ENCODE data around the gene SIDT2.
"Not testable (repeated sequence)": the region's sequence is repeated elsewhere in the genome, so short reads cannot be mapped to it uniquely, and the experiment has no call there.

SIDT2 gene

DNA sequence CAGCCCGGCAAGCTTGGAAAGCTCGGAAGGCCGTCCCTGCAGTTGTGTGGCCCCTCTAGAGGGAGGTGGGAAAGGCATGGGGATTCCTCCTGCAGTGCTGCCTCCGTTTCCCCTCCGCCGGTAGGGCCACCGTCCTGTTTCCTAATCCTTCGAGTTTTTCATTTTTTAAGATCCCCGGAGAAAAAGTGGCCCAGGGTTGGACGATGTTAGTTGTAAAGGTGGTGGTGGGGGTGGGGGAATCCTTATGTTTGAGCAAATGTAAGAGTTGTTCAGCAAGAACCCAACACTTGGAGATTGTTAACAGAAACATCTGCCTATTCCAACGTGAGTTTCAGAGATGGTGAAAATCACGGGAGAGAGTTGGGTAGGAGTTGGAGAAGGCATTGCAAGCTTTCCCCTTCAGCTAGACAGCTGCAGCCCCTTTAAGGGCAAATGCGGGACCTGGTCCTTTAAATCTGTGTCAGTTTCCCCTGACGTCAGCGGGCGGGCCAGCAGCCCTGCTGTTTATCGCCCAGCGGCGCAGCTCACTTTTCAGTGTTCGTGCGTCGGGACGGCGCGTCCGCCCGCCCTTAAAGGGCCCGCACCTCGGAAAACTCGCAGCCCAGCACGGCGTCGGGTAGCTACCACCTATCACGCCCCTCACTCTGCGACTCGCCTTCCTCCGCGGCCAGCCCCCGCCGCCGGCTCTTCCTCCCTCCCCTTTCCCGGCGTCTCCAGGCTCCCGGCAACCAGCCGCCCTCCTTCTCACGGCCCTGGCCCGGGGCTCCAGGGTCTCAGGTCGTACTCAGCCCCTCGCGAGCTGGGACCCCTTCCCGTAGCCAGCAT is at the start of gene SIDT2:
Gene SIDT2, plus strand, starts transcription at position 534 of the 825 bp plus-strand sequence. CDS start 521 bp downstream, outside the sequence.
- Histone ChIP-seq H3K27me3 (ENCODE audit: control insufficient read depth in 5 of 5, insufficient read depth in 4 of 5, low read length in 5 of 5) (no peaks in the 10 kb centered on the region), H3K4me3 (ENCODE audit: low read depth in 1 of 5, low read length in 5 of 5) (peak within 1 kb of the TSS; percentile 81 to 95 (median 95)), H3K27ac (ENCODE audit: low read depth, low read length) (peak within 1 kb of the TSS; percentile 88), H3K9me3 (ENCODE audit: control insufficient read depth in 5 of 5, low read length in 5 of 5) (no peaks in the 10 kb centered on the region), H3K36me3 (ENCODE audit: control insufficient read depth in 5 of 5, insufficient read depth in 5 of 5, low read length in 5 of 5) (peaks cover 0 to 17% (median 10%) of the 10 kb centered on the region in 5 donors), H3K9ac (ENCODE audit: low read length in 5 of 5) (peak within 1 kb of the TSS; percentile 78 to 95 (median 84)), H3K4me1 (ENCODE audit: control insufficient read depth in 5 of 5, insufficient read depth in 5 of 5, low read length in 5 of 5) (peaks cover 10 to 50% (median 43%) of the 10 kb centered on the region in 5 donors)

DNA sequence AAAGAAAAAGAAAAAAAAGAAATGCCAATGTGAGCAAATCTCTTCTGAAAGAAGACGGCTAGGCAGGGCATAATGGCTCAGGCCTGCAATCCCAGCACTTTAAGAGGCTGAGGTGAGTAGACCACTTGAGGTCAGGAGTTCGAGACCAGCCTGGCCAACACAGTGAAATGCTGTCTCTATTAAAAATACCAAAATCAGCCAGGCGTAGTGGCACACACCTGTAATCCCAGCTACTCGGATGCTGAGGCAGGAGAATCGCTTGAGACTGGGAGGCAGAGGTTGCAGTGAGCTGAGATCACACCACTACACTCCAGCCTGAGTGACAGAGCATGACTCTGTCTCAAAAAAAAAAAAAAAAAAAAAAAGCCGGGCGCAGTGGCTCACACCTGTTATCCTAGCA is 48.1 kb upstream of the SIDT2 start:
- H3K9me3 ChIP-seq (ENCODE audit: control insufficient read depth in 5 of 5, low read length in 5 of 5); H3K27me3 ChIP-seq (ENCODE audit: control insufficient read depth in 5 of 5, insufficient read depth in 4 of 5, low read length in 5 of 5); H3K4me3 ChIP-seq (ENCODE audit: low read depth in 1 of 5, low read length in 5 of 5); H3K36me3 ChIP-seq (ENCODE audit: control insufficient read depth in 5 of 5, insufficient read depth in 5 of 5, low read length in 5 of 5); H3K4me1 ChIP-seq (ENCODE audit: control insufficient read depth in 5 of 5, insufficient read depth in 5 of 5, low read length in 5 of 5); H3K27ac ChIP-seq (ENCODE audit: low read depth, low read length); H3K9ac ChIP-seq (ENCODE audit: low read length in 5 of 5): not testable (repeated sequence)

- H3K27ac ChIP-seq (ENCODE audit: low read depth, low read length): no peak overlapping the region
- H3K4me1 ChIP-seq (ENCODE audit: control insufficient read depth in 5 of 5, insufficient read depth in 5 of 5, low read length in 5 of 5): no peaks in the 10 kb centered on the region
- H3K9ac ChIP-seq (ENCODE audit: low read length in 5 of 5): no peak overlapping the region
- H3K36me3 ChIP-seq (ENCODE audit: control insufficient read depth in 5 of 5, insufficient read depth in 5 of 5, low read length in 5 of 5): no peaks in the 10 kb centered on the region
- no peaks in the 10 kb centered on the region for H3K9me3 ChIP-seq (ENCODE audit: control insufficient read depth in 5 of 5, low read length in 5 of 5)
- H3K27me3 ChIP-seq (ENCODE audit: control insufficient read depth in 5 of 5, insufficient read depth in 4 of 5, low read length in 5 of 5): no peaks in the 10 kb centered on the region
- H3K4me3 ChIP-seq (ENCODE audit: low read depth in 1 of 5, low read length in 5 of 5): no peak overlapping the region
Observed at GRCh38 chr11:117130879-117131278, 47.7 kb upstream of the SIDT2 start.

DNA sequence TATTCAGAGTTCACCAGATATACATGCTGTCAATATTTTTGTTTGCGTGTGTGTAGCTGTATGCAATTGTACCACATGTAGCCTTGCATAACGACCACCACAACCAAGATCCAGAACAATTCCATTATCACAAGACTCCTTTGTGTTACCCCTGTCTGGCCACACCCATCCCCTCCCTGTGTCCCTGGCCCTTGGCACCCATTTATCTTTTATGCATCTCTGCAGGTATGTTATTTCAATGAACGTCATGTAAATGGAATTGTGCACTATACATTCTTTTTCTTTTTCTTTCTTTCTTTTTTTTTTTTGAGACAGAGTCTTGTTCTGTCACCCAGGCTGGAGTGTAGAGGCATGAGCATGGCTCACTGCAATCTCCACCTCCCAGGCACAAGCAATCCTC is 44.1 kb upstream of the SIDT2 start:
- no peak overlapping the region for H3K4me3 ChIP-seq (ENCODE audit: low read depth in 1 of 5, low read length in 5 of 5)

GRCh38 chr11:117134979-117135378 is 43.6 kb upstream of the SIDT2 start:
- H3K4me3 ChIP-seq (ENCODE audit: low read depth in 1 of 5, low read length in 5 of 5); H3K4me1 ChIP-seq (ENCODE audit: control insufficient read depth in 5 of 5, insufficient read depth in 5 of 5, low read length in 5 of 5); H3K27me3 ChIP-seq (ENCODE audit: control insufficient read depth in 5 of 5, insufficient read depth in 4 of 5, low read length in 5 of 5); H3K36me3 ChIP-seq (ENCODE audit: control insufficient read depth in 5 of 5, insufficient read depth in 5 of 5, low read length in 5 of 5); H3K9ac ChIP-seq (ENCODE audit: low read length in 5 of 5); H3K9me3 ChIP-seq (ENCODE audit: control insufficient read depth in 5 of 5, low read length in 5 of 5); H3K27ac ChIP-seq (ENCODE audit: low read depth, low read length): not testable (repeated sequence)

More for the DNA sequence above, 44.1 kb upstream of the SIDT2 start:
- Histone ChIP-seq H3K27ac (ENCODE audit: low read depth, low read length) (no peak overlapping the region), H3K9me3 (ENCODE audit: control insufficient read depth in 5 of 5, low read length in 5 of 5) (no peaks in the 10 kb centered on the region), H3K9ac (ENCODE audit: low read length in 5 of 5) (no peak overlapping the region), H3K36me3 (ENCODE audit: control insufficient read depth in 5 of 5, insufficient read depth in 5 of 5, low read length in 5 of 5) (no peaks in the 10 kb centered on the region), H3K27me3 (ENCODE audit: control insufficient read depth in 5 of 5, insufficient read depth in 4 of 5, low read length in 5 of 5) (no peaks in the 10 kb centered on the region), H3K4me1 (ENCODE audit: control insufficient read depth in 5 of 5, insufficient read depth in 5 of 5, low read length in 5 of 5) (no peaks in the 10 kb centered on the region)

DNA sequence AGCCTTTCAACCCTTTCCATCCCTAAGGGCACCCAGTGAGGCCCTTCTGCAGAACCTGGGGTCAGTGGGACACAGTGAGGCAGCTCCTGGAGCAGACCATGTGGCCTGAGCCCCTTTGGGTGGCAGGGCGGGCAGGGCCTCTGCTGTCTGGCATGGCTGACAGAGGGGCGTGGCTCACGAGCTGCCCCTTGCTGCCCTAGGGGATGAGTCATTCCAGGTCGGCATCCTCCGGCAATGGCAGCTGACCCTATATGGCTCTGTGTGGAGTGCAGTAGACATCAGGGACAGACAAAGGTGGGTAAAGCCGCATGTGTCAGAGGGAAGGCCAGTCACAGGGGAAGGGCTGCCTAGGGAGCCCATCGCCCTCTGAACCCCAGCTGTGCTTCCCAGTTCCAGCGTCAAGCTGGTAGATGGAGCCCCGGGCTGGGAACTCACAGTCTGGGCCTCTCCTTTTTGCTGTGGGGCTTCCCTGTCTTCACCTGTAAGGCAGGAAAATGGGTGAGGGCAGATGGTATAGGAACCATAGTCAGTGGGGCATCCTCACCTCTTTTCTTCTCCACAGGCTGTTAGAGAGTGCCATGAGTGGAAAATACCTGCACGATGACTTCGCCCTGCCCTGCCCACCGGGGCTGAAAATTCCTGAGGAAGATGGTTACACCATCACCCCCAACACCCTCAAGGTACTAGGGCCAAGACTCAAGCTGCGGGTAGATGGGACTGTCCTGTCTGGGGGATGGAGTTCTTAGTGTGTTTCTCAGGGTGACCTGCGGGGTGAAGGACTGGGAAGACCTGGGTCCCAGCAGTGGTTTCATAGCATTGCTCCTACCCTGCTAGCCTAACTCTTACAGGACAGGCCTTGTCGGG is 41.1 kb upstream of the SIDT2 start:
- H3K9me3 ChIP-seq (ENCODE audit: control insufficient read depth in 5 of 5, low read length in 5 of 5); H3K27me3 ChIP-seq (ENCODE audit: control insufficient read depth in 5 of 5, insufficient read depth in 4 of 5, low read length in 5 of 5); H3K36me3 ChIP-seq (ENCODE audit: control insufficient read depth in 5 of 5, insufficient read depth in 5 of 5, low read length in 5 of 5); H3K27ac ChIP-seq (ENCODE audit: low read depth, low read length); H3K4me3 ChIP-seq (ENCODE audit: low read depth in 1 of 5, low read length in 5 of 5); H3K4me1 ChIP-seq (ENCODE audit: control insufficient read depth in 5 of 5, insufficient read depth in 5 of 5, low read length in 5 of 5); H3K9ac ChIP-seq (ENCODE audit: low read length in 5 of 5): not testable (repeated sequence)

DNA sequence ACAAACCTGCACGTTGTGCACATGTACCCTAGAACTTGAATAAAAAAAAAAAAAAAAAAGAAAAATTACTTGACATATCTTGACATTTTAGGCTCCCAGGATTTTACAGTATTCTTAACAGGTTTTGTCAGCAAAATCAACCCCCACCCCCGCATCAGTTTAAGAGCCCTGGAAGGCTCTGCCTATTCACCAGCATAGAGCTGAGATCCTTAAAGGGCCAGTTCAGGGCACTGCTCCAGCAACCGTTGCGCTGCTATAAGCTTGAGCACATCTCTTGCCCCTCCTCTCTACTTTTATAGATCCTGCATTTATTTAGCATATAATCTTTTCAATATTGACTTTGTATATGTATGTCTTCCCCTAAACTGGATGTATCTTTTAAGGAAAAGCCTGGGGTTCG is 35.2 kb upstream of the SIDT2 start:
- H3K9ac ChIP-seq (ENCODE audit: low read length in 5 of 5): peak overlapping the region in 4 of 5 donors; percentile 78 to 95 (median 90)
- peaks cover 0 to 33% (median 29%) of the 10 kb centered on the region in 5 donors for H3K4me1 ChIP-seq (ENCODE audit: control insufficient read depth in 5 of 5, insufficient read depth in 5 of 5, low read length in 5 of 5)
- peaks cover 0 to 13% (median 5%) of the 10 kb centered on the region in 5 donors for H3K36me3 ChIP-seq (ENCODE audit: control insufficient read depth in 5 of 5, insufficient read depth in 5 of 5, low read length in 5 of 5)
- H3K27me3 ChIP-seq (ENCODE audit: control insufficient read depth in 5 of 5, insufficient read depth in 4 of 5, low read length in 5 of 5): no peaks in the 10 kb centered on the region
- no peaks in the 10 kb centered on the region for H3K9me3 ChIP-seq (ENCODE audit: control insufficient read depth in 5 of 5, low read length in 5 of 5)
- H3K4me3 ChIP-seq (ENCODE audit: low read depth in 1 of 5, low read length in 5 of 5): peak overlapping the region; percentile 84 to 100 (median 95)
- peak overlapping the region; percentile 92 for H3K27ac ChIP-seq (ENCODE audit: low read depth, low read length)

GRCh38 chr11:117143871-117144476 is 34.6 kb upstream of the SIDT2 start, which contains the start of gene PAFAH1B2:
Gene PAFAH1B2 (plus strand): TSS chr11:117144287. CDS start chr11:117152448, 8,161 bp downstream.
- no peaks in the 10 kb centered on the region for H3K9me3 ChIP-seq (ENCODE audit: control insufficient read depth in 5 of 5, low read length in 5 of 5)
- H3K4me3 ChIP-seq (ENCODE audit: low read depth in 1 of 5, low read length in 5 of 5): peak within 1 kb of the TSS; percentile 84 to 100 (median 95)
- H3K27ac ChIP-seq (ENCODE audit: low read depth, low read length): peak within 1 kb of the TSS; percentile 92
- peaks cover 0 to 33% (median 29%) of the 10 kb centered on the region in 5 donors for H3K4me1 ChIP-seq (ENCODE audit: control insufficient read depth in 5 of 5, insufficient read depth in 5 of 5, low read length in 5 of 5)
- peak within 1 kb of the TSS; percentile 48 to 95 (median 89) for H3K9ac ChIP-seq (ENCODE audit: low read length in 5 of 5)
- no peaks in the 10 kb centered on the region for H3K27me3 ChIP-seq (ENCODE audit: control insufficient read depth in 5 of 5, insufficient read depth in 4 of 5, low read length in 5 of 5)
- peaks cover 0 to 13% (median 5%) of the 10 kb centered on the region in 5 donors for H3K36me3 ChIP-seq (ENCODE audit: control insufficient read depth in 5 of 5, insufficient read depth in 5 of 5, low read length in 5 of 5)

GRCh38 chr11:117144477-117145392 is 33.8 kb upstream of the SIDT2 start:
- peak overlapping the region; percentile 48 to 95 (median 89) for H3K9ac ChIP-seq (ENCODE audit: low read length in 5 of 5)
- H3K27me3 ChIP-seq (ENCODE audit: control insufficient read depth in 5 of 5, insufficient read depth in 4 of 5, low read length in 5 of 5): no peaks in the 10 kb centered on the region
- peaks cover 0 to 13% (median 5%) of the 10 kb centered on the region in 5 donors for H3K36me3 ChIP-seq (ENCODE audit: control insufficient read depth in 5 of 5, insufficient read depth in 5 of 5, low read length in 5 of 5)
- peak overlapping the region; percentile 92 for H3K27ac ChIP-seq (ENCODE audit: low read depth, low read length)
- peaks cover 0 to 33% (median 29%) of the 10 kb centered on the region in 5 donors for H3K4me1 ChIP-seq (ENCODE audit: control insufficient read depth in 5 of 5, insufficient read depth in 5 of 5, low read length in 5 of 5)
- H3K9me3 ChIP-seq (ENCODE audit: control insufficient read depth in 5 of 5, low read length in 5 of 5): no peaks in the 10 kb centered on the region
- peak overlapping the region; percentile 84 to 97 (median 93) for H3K4me3 ChIP-seq (ENCODE audit: low read depth in 1 of 5, low read length in 5 of 5)
